NCI-H526 treated with DMSO at 0.1 percent for 48 hours (cell line): Measurements from ENCODE around the gene CPA1.

Experiments
- DNase-seq: peaks from one replicate; lab custom pipeline; 2025; lab: John Stamatoyannopoulos, UW

The CPA1 gene

DNA sequence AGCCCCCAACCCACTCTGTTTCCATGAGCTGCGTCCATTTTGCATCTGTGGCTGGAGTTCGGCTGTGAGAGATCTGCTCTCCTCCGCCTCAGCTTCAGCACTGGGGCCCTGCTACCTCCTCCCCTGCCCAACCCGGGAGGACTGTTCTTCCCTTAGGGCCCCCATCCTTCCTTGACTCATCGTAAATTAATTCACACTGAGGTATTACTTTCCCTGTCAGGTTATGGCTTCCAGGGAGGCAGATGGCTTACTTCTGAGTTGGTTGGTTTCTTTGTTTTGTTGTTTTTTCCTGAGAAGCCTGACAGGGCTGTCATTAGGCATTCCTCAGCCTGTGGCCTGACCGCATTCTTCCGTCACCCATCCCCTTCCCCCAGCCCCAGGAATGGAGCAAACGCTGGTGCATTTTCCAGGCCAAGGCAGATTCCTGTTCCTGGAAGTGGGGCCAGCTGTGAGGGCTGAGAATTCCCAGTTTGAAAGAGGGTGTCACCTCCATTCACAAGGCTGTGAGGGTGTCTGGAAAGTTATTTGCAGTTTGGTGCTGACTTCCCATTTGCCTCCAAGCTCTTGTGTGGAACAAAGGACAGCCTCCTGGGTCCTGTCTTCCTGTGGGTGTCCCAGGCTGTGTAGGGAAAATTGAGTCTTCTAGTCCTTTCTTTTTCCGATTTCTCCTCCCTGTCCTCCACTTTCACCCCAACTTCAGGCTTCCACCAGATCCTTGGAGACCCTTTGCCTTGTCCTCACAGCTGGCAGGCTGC lies 24.0 kb upstream of the CPA1 start:
- no peak for DNase-seq

DNA sequence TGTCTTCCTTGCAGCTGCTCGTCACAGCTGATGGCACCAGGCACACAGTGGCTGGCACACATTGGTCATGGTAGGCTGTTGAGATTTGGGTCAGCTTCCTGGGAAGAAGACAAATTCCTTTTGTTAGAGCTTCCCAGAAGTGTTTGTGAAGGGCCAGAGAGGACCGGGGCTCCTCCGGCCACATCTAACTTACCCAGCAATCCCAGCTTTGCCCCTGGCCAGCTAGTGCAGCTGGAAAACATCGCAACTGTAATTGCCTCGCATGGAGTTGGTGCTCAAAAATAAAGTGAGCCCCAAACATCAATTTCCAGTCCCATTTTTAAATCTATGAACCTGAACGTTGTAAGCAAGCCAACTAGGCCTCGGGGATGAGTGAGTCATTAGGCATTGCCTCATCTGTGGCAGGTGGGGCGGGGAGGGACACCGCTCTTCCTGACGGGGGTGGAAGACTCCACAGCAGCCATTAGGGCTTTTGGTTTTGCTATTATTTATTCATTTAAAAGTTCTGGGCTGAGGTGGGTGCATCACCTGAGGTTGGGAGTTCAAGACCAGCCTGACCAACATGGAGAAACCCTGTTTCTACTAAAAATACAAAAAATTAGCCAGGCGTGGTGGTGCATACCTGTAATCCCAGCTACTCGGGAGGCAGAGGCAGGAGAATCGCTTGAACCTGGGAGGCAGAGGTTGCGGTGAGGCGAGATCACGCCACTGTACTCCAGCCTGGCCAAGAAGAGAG lies 23.2 kb upstream of the CPA1 start:
- DNase-seq = no peak

DNA sequence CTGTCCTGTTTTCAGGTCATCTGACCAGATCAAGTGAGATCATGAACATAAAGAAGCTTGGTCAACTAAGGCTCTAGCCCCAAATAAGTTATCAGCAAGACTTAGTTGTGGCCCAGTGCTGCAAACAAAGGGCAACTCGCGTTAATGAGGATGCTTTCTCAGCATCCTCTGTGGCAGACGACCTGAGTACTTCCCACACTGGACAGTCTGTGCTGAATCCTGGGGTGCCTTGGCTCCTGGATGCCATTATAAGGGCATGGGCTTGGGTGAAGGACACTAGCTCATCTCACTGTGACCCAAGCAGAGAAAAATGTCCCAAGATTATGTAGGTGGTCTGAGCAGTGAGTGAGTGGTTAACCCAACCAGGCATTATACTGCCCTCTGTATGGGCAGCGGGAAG lies 21.8 kb upstream of the CPA1 start:
- DNase-seq = no peak

DNA sequence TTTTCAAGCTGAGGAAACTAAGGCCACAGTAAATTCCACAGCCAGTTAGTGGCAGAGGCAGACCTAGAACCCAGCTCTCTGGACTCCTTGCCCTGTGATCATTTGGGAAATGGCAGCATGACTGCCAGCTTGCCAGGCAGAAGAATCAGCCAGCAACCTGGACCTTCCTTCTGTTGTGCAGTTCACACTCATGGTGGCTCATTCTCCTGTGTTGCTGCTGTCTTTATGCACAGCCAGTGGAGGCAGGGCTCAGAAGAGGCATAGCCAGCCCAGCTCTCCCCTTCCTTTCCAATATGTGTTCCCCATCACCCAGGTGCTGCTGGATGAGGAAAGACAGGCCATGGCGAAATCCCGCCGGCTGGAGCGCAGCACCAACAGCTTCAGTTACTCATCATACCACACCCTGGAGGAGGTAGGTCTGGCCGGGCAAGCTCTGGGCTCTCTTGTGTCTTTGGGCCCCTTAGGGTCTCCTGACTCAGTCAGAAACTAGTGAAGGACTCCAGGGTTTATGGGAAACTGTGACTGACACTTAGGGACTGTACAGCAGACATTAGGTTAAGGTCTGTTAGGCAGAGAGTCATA lies 20.9 kb upstream of the CPA1 start:
- DNase-seq = no peak

DNA sequence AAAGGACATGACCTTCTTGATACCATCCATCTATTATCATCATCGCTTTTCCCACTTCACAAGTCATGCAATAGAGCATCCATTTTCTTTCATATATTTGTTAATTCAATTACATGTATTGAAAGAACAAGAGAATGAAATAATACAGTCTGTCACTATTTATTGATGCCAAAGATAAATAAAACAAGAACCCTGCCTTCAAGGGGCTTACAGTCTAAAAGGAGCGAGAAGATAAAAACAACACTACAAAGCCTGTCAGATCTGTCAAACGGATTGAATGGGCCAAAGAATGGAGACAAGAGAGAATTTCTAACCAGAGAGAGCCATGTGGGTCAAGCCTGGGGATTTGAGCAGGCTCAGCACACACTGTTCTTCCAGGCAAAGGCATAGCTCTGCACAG lies 19.8 kb upstream of the CPA1 start:
- DNase-seq = no peak

DNA sequence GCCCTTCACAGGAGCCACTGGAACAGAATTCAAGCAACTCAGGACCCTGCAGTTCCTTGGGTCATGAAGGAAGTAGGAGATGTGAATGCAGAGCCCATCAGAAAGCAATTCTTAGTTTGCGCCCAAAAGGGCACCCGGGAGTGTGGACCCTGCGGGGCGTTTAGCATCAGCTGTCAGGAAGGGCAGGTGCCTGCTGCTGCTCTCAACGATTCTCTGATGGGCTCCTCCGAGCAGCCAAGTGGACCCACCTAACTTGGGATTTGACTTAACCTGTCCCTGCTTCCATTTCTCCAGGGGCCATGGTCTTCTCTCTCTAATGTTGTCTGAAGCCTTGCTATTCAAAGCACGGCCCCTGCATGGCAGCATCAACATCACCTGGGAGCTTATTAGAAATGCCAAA lies 18.6 kb upstream of the CPA1 start:
- DNase-seq = no peak

DNA sequence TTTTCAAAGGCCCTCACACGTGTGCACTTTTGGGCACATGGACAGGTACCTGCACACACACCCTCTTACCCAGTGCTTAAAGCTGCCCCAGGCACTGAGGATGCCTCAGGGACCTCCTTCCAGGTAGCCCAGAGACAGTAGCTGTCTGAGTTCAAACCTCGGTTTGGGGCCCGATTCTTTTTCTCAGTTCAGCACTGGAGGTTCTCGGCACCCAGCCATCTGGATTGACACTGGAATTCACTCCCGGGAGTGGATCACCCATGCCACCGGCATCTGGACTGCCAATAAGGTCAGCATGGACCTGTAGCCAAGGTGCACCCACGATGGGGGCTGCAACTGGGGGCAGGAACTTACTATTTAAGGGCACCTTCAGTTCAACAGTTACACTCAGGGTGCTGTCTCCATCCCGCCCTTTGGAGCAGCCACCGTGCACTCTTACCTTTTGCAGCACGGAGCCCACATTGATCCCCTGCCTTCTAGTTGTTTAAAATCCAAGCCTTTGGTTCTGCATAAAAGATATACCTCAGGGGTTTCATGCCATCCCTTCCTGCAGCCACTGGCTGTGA lies 18.0 kb upstream of the CPA1 start:
- no peak for DNase-seq

DNA sequence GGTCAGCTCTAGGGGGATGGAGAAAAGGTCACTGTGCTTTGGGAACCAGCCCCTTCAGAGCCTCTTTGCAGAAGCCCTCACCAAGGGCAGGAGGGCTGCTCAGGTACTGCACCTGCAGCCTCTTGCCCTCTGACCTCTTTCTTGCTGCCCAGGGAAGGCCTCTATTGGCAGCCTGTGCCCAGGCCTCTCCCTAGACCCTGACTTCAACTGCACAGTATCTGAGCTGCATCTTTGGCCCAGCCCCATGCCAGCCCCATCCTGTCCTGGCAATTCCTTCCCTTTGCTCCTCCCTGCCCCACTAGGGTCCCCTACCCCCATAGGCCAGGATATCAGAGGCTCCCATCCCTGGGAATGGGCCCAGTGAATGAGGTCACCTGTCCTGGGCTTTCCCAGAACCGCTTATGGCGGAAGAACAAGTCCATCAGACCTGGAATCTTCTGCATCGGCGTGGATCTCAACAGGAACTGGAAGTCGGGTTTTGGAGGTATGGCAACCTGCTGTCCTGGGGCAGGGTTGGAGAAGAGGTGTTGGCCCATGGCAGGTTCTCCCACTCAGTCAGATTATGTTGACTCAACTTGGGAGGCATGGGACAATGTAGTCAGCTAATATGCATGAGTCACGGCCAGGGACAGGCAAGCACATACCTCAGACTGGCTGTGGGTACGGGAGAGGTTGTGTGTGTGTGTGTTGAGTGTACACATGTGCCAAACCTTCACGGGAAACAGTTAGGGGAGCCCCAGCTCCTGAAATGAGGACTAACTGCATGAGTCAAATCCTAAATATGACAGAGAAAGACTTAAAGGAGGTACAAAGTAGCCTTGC lies 17.1 kb upstream of the CPA1 start:
- no peak for DNase-seq

DNA sequence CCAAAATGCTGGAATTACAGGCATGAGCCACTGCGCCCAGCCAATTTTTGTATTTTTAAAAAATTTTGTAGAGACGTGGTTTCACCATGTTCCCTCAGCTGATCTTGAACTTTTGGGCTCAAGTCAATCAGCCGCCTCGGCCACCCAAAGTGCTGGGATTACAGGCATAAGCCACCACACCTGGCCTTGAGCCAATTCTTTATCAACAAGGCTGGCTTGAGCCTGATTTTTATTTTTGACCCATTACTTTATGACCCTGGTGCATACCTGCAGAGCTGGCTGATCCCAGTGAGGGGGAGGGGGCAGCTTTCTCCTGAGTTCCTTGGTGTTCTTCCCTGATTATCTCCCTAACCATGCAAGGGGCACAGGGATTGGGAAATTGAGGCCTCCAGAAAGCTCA lies 15.8 kb upstream of the CPA1 start:
- DNase-seq = no peak

DNA sequence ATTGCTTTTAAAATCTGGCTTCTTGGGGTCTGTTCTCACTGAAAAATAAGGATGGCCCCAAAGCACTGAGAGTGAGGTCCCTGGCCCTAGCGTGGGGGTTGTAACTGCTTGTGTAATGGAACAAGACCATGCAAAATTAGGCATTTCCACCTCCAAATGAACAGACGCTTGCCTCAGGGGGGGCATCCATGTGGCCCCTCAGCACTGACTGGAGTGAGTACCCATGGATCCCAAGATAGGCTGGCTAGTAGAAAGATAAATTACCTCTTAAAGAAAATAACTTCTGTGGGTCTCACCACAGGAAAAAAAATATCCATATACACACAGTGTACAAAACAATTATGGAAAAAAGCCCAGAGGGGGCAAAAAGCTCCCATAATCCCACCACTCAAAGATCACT lies 15.2 kb upstream of the CPA1 start:
- DNase-seq = no peak

DNA sequence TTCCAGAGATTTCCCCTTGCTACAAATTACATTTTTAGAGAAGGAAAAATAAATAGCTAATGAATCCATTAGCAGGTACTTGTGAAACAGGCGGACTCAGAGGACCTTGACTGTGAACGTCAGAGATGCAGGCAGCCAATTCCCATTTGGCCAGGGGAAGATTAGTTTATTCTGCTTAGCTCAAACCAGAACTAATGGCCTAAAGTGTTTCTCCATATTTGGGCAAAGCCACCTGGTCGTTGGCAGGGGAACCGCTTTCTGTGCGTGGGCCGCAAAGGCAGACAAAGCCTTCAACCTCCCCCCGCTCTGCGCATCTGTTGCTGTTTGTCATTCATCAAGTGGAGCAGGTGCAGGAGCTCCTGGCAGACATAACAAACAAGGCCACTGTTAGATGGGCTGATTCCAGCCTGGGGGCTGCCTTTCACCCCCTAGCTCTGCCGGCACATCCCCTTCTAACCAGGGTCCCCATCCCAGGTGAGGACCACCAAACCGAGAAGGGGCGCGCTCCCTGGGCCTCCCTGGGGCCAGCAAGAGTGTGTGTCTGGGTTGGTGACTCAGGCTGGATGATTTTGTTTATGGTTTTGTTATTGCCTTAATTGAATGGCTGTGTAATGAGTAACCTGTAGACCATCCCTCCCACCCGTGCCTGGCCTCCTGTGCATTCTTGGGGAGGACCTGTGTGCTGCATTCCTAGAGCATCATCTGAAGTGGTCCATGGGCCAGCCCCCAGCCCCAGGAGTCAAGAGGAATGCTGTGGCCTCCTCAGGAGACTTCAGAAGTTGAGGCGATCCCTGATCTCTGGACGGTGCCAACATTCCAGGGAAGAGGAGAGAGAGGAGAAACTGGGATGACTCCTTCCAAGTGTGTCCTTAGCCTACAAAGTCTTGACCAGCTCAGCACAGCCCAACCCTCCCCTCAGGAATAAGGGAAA lies 14.5 kb upstream of the CPA1 start:
- DNase-seq = peak; percentile 22

DNA sequence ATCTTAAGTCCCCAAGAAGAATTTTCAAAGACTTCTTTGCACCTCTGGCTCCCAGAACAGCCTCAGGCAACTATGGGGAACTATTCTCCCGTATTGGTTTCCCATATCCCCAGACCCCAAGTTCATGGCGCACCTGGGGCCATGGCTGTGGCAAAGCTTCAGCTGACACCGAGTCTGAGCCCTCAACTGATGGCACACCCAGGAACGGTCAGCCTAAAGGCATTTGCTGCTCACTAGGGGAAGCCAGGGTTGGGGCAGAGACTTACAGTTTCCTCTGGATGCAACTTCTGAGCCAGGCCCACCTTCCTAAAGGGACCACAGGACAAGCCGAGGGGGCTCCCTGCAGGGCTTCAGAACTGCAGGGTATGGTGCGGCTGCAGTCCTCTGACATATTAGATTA lies 13.7 kb upstream of the CPA1 start:
- no peak for DNase-seq

DNA sequence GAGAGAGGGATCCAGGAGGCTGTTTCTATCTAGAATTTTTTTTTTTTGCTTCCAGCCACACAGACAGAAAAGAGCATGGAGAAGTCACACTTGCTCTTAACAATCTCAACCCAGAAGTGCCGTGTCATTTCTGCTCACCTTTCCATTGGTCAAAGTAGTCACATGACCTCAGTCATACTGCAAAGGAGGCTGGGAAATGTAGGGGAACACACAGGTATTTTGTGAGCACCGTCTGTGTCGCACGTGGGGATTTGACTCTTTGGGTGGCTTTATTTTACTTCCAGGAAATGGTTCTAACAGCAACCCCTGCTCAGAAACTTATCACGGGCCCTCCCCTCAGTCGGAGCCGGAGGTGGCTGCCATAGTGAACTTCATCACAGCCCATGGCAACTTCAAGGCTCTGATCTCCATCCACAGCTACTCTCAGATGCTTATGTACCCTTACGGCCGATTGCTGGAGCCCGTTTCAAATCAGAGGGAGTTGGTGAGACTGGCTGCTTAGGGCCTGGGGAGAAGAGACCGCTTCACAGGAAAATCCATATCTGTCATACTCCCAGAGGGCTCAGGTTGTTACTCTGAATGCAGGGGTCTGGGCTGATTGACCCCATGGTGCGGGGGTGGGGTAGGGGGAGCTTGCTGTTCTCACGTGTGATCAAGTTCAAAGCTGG lies 13.1 kb upstream of the CPA1 start:
- DNase-seq = no peak

DNA sequence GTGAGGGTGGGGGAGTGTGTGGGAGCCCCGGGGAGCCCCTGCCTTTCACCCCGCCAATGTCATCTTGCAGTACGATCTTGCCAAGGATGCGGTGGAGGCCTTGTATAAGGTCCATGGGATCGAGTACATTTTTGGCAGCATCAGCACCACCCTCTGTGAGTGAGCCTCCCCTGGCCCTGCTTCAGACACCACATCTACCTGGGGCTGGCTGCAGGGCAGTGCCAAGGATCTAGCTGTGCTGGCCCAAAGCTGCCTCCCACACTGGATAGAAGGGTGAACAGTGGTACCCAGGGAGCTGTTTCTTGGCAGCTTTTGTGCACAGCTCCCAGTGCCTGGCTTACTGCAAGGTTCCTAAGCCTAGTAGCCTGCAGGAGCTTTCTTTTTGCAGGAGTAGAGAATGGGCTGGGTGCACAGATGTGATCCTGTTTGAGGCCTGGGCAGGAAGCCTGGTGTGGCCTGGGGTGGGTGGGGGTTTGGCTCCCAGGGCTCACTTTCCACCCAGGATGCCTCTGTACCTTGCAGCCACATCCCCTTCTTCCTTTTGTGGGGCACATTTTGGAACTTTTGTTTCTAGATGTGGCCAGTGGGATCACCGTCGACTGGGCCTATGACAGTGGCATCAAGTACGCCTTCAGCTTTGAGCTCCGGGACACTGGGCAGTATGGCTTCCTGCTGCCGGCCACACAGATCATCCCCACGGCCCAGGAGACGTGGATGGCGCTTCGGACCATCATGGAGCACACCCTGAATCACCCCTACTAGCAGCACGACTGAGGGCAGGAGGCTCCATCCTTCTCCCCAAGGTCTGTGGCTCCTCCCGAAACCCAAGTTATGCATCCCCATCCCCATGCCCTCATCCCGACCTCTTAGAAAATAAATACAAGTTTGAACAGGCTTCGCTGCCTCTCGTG lies 12.2 kb upstream of the CPA1 start:
- DNase-seq = no peak

DNA sequence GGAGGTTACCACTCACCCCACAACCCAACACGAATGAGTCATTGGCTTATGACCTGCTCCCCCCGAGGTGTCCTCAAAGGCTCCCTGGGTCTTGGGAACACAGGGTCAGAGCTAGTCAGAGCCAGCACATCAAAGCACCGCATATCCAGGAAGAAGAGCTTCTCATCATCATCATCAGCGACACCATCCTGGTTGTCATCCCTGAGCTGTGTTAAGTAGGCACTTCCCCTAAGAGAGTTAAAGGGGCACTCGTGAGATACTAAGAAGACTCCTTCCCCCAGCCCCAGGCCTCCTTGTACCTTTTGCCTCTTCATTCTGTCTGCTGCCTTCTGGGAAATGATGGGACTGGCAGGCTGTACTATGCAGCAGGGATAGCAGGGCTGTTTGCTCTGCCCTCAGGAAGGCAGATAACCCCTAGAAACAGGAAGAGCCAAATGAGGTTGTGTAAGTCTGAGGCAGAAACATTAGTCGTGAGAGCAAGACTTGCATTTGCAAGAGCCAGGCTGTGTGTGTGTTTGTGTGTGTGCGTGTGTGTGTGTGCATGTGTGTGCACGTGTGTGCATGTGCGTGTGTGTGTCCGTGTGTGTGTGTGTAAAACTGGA lies 11.1 kb upstream of the CPA1 start:
- no peak for DNase-seq

DNA sequence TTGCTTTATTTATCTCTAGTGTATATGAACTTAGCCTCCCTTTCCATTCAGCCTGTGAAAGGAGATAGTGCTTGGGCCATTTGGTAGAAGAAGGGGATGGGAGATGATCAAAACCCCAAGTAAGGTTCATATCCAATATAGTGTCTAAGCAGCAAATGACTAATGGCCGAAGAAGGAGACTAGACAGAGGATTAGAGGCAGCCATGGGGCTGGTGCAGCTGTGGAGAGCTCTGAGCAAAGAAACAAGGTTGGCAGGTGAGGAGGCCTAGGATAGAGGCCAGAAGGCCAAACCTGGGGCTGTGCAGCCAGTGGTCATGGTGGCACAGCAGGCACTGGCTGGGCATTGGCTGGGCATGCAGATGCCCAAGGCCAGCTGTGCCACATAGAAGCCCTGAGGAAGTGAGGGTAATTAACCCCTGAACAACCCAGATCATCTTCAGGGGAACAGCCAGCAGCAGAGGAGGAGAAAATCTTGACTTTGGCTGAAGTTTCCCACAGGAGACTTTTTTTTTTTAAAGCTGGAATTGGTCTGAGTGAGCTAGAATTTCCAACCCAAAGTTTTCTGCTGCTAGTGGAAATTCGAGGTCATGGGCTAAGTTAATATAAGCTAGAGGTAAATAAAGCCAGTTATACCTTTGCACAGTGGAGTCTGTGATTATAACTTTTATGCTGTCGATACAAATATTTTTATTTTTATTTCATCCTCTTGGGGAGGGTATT lies 10.3 kb upstream of the CPA1 start:
- no peak for DNase-seq

DNA sequence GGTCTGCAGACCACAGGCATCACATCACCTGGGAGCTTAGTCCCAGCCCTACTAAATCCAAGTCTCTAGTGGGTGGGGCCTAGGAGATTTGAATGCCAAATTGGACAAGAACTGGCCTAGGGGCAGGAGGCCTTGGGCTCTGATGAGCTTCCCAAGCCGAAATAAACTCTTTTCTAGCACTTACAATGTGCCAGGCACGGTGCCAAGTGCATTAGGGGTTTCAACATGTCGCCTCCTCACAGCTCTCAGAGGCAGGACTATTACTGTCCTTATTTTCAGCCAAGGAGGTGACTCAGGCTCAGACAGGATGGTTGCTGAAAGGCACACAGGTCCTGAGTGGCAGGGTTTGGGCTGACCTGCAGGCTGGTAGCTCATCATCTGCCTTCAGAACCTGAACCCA lies 9.2 kb upstream of the CPA1 start:
- no peak for DNase-seq

DNA sequence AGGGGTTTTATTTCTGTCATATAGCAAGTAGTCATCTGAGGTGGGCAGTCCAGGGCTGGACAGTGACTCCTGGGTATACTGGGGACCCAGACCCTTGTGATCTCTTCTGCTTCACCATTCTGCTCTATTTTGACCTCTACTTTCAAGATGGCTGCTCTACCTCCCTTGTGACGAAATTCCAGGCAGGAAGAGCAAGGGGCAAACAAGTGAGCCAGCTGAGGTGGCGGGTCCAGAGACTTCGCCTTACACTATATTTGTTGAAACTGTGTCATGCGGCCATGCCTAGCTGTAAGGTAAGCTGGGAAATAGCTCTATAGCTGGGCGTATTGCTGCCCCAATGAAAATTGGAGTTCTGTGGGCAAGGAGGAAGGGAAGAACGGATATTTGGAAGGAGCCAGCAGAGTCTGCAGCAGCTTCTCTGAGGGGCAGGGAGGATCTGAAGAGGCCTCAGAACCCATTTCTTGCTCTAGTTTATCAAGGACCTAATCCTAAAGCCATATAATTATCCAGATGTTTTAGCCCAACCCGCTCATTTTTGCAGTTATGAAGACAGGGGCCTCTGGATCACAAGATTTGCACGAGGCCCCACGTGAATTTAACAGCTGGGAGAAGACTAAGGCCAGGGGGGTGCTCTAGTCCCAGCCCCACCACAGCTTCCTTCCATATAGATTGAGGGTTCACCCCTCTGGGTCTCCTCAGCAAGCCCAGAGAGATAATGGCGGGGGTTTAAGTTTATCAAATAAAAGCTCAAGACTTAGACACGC lies 7.7 kb upstream of the CPA1 start:
- no peak for DNase-seq
